Iris pigment epithelial cell (primary cell): ENCODE measurements around the gene ARMC2.
"Not testable (repeated sequence)": the region's sequence is repeated elsewhere in the genome, so short reads cannot be mapped to it uniquely, and the experiment has no call there.

Experiments used
- DNase-seq: peaks from one replicate; pipeline ENCODE4 v3.0.0-alpha.2; 2011; ENCODE audit warnings: low read depth

The ARMC2 gene

GRCh38 chr6:108835218-108835850 is 12.9 kb upstream of the ARMC2 start:
- peak; percentile 72 for DNase-seq

DNA sequence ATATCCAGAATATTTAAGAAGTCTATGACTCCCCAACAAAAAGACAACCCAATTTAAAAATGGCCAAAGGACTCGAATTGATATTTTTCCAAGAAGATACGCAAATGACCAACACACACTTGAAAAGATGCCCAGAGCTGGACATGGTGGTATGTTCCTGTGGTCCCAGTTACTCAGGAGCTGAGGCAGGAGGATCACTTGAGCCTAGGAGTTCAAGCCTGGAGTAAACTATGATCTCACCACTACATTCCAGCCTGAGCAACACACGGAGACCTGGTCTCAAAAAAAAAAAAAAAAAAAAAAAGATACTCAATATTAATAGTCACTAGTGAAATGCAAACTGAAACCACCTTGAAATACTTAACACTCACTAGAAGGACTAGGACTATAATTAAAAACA is 12.2 kb upstream of the ARMC2 start:
- DNase-seq: peak; percentile 72

GRCh38 chr6:108837236-108837971 is 10.8 kb upstream of the ARMC2 start:
- no peak for DNase-seq

- DNase-seq: peak; percentile 9
Observed at GRCh38 chr6:108838101-108838717, 10.0 kb upstream of the ARMC2 start.

GRCh38 chr6:108839083-108839642 is 9.1 kb upstream of the ARMC2 start:
- DNase-seq: no peak

GRCh38 chr6:108840919-108841318 is 7.3 kb upstream of the ARMC2 start:
- DNase-seq: no peak

- DNase-seq: no peak
Observed at GRCh38 chr6:108841377-108841855, 6.8 kb upstream of the ARMC2 start.

GRCh38 chr6:108844135-108844534 is 4.1 kb upstream of the ARMC2 start:
- no peak for DNase-seq

GRCh38 chr6:108845145-108845544 is 3.1 kb upstream of the ARMC2 start:
- DNase-seq: no peak

DNA sequence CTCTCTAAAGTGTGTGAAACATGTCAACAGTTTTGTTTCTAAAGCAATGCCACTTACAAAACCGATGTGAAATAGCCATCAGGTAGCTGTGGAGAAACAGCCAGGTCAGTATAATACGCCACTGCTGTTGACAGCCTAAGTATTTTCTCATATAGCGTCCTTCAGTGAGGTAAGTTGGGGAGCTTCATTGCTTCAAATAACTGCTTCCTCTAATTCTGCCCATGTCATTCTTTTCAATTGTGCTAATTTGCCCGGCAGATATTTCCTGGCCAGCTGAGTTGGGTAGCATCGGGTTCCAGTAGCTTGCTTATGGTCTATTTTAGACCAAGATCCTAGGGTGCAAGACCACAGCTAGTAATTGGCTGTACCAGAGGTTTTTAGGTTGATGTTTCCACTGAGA is 2.1 kb upstream of the ARMC2 start:
- no peak for DNase-seq

DNA sequence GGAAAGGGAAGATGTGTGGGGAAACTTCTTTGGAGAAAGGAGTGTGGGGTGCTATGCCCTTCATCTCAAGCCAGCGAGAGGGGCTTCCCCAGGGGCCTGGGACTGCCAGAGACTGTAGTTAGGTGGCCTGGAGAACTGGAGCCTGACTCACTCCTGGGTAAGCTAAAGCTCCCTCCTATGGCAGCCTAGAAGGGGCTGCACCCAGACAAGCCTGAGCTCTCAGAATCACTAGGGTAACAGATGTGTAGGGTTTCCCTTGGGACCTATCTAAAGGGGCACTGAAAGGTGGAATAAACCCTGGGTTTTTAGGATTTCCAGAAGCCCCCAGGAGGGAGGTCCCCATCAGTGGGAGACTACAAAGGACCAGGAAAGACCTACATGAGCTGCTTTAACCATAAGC is 1.6 kb upstream of the ARMC2 start:
- no peak for DNase-seq

DNA sequence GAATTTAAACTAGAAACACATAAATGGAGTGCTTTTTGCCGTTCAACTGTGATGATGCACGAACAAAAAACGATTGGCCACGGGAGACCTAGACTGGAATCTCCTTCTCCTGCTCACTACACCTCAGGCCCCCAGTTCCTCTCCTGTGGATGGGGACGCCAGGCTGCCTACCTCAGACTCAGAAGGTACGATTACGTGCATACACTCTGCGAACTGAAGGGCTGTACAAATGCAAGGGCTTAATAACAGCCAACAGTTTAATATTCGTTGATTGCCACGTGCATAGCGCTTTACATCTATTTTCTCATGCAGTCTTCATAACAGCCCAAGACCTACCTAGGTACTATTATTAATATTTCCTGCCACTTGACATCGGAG is 495 bp upstream of the ARMC2 start:
- no peak for DNase-seq

GRCh38 chr6:108850669-108851465 is 2.6 kb downstream of the ARMC2 start:
- peak; percentile 48 for DNase-seq

GRCh38 chr6:108851756-108852155 is 3.5 kb downstream of the ARMC2 start:
- DNase-seq: no peak

- no peak for DNase-seq
Observed at GRCh38 chr6:108853077-108853476, 4.9 kb downstream of the ARMC2 start.

GRCh38 chr6:108862479-108863191 is 14.4 kb downstream of the ARMC2 start:
- no peak for DNase-seq

- not testable (repeated sequence) for DNase-seq
Observed at GRCh38 chr6:108865751-108866286, 17.6 kb downstream of the ARMC2 start.

GRCh38 chr6:108866798-108867197 is 18.6 kb downstream of the ARMC2 start:
- no peak for DNase-seq

- DNase-seq: no peak
Observed at GRCh38 chr6:108868647-108869046, 20.4 kb downstream of the ARMC2 start.

DNA sequence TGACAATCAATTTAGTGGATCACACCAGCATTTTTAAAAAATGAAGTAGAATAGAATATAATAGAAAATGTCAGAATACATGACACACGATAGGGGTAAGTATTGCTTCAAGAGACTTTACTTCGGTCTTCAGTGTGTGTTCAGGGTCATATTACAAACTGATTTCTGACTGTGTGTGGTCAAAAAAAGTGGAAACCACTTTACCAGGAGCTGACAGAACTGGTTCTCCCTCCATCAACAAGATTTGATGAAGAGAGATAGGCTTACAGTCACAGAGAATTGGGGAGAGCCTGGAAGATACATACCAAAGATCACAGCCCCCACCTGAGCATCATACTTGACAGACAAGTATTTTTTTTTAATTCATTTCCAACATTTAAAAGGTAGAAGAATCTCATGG is 21.7 kb downstream of the ARMC2 start:
- no peak for DNase-seq

DNA sequence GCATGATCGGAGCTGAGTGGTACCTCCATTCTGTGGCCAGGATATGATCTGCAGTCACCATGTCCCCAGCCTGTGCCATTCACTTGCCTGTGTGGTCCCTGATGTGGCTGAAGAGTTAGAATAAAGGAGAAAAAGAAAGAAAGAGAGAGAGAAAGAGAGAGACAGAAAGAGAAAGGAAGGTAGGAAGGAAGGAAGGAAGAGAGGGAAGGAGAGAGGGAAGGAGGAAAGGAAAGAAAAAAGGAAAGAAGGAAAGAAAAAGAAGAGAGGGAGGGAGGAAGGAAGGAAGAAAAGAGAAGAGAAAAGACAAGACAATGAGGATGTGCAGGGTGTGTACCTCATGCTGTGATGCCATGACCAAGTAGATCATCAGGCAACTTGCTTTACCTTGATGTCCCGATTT is 22.1 kb downstream of the ARMC2 start:
- no peak for DNase-seq
